HFFc6 (cell line): ENCODE measurements around the gene ZNF613. TPM values are rescaled to one million over a fixed set of nuclear protein-coding genes. Genes with fewer than 3 reads are reported as not detected.
"Not testable (repeated sequence)": the region's sequence is repeated elsewhere in the genome, so short reads cannot be mapped to it uniquely, and the experiment has no call there.

Experiments used
- DNase-seq: peaks from one replicate; pipeline ENCODE4 v3.0.0-alpha.2; 2018
- H3K27ac Mint-ChIP-seq: 2 replicates; pipeline ENCODE4 v1.8.0; 2020; ENCODE audit warnings: mild to moderate bottlenecking, mixed read lengths
- H3K27me3 Mint-ChIP-seq: 2 replicates; pipeline ENCODE4 v1.8.0; 2021; ENCODE audit warnings: mild to moderate bottlenecking, moderate library complexity, mixed read lengths; ENCODE audit not compliant: insufficient read depth
- H3K36me3 Mint-ChIP-seq: 2 replicates; pipeline ENCODE4 v1.8.0; 2021; ENCODE audit warnings: low read depth, mixed read lengths
- H3K4me1 Mint-ChIP-seq: 2 replicates; pipeline ENCODE4 v1.8.0; 2020; ENCODE audit warnings: low read depth, mixed read lengths
- H3K4me3 Mint-ChIP-seq: 2 replicates; pipeline ENCODE4 v1.8.0; 2020; ENCODE audit warnings: mild to moderate bottlenecking, moderate library complexity, mixed read lengths
- H3K9me3 Mint-ChIP-seq: 2 replicates; pipeline ENCODE4 v1.8.0; 2020; ENCODE audit warnings: mild to moderate bottlenecking, mixed read lengths
- total RNA-seq, 6 experiments: library from RNA; stranded (reverse); fragmentation: NEBNext Ultra II Directional; extraction: Animal tissue kit (Norgen Biotek cat#: 25700); gene quantifications; 2 replicates in 1 of 6; 3 replicates in 5 of 6; pipeline ENCODE4 v1.2.3, GENCODE V29; 2021
- TF ChIP-seq, protein P1 (sequence below): fragments of 200-600 bp; sonication (generic); IDR thresholded peaks from 2 replicates; pipeline ENCODE4 v1.5.0; 2021; ENCODE audit warnings: antibody characterized with exemption, mild to moderate bottlenecking

Gene ZNF613
- total RNA-seq, 6 experiments from 2014 or later = 2.7 to 5.4 (median 3.8) TPM

DNA sequence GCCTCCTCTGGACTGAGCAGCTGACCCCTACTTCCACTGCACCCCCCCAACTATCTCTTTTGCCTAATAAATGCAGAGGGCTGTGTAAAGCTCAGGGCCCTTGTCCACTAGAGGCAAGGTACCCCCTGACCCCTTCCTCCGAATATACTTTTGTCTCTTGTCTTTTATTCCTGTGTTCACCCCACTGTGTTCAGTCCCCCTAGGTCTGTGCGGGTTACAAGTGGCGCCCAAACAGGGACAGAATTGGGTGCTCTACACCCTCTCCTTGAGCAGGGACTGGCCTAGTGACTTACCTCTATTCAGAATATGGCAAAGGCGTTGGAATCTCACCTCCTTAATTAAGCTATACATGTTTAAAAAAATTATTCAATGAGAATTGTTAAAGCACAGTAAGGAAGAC is 44.4 kb downstream of the ZNF613 start:
- no peak for DNase-seq
- Mint-ChIP-seq H3K4me1 (no peaks in the 10 kb centered on the region), H3K27me3 (no peaks in the 10 kb centered on the region; the same call in 1 of the 2 replicates), H3K27ac (no peak overlapping the region), H3K4me3 (no peak overlapping the region), H3K9me3 (peaks cover 80% of the 10 kb centered on the region), H3K36me3 (peaks cover 81% of the 10 kb centered on the region)
- TF ChIP-seq, protein P1, sequence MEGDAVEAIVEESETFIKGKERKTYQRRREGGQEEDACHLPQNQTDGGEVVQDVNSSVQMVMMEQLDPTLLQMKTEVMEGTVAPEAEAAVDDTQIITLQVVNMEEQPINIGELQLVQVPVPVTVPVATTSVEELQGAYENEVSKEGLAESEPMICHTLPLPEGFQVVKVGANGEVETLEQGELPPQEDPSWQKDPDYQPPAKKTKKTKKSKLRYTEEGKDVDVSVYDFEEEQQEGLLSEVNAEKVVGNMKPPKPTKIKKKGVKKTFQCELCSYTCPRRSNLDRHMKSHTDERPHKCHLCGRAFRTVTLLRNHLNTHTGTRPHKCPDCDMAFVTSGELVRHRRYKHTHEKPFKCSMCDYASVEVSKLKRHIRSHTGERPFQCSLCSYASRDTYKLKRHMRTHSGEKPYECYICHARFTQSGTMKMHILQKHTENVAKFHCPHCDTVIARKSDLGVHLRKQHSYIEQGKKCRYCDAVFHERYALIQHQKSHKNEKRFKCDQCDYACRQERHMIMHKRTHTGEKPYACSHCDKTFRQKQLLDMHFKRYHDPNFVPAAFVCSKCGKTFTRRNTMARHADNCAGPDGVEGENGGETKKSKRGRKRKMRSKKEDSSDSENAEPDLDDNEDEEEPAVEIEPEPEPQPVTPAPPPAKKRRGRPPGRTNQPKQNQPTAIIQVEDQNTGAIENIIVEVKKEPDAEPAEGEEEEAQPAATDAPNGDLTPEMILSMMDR = no peak

DNA sequence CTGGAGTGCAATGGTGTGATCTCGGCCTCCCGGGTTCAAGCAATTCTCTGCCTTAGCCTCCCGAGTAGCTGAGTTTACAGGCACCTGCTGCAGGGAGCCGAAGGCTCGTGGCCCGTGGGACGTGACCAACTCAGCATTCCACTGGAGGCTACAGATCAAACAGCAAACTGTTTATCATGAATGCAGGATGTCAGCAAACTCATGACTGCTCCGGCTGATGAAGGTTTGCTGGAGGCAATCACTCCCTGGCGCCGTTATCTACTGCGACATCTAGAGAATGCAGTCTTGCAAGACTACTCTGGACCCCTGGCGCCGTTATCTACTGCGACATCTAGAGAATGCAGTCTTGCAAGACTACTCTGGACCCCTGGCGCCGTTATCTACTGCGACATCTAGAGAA is 48.5 kb downstream of the ZNF613 start:
- H3K27ac Mint-ChIP-seq, H3K4me3 Mint-ChIP-seq, DNase-seq, H3K27me3 Mint-ChIP-seq, H3K4me1 Mint-ChIP-seq: not testable (repeated sequence)
- Mint-ChIP-seq H3K36me3 (peaks cover 88% of the 10 kb centered on the region), H3K9me3 (peaks cover 89% of the 10 kb centered on the region)

DNA sequence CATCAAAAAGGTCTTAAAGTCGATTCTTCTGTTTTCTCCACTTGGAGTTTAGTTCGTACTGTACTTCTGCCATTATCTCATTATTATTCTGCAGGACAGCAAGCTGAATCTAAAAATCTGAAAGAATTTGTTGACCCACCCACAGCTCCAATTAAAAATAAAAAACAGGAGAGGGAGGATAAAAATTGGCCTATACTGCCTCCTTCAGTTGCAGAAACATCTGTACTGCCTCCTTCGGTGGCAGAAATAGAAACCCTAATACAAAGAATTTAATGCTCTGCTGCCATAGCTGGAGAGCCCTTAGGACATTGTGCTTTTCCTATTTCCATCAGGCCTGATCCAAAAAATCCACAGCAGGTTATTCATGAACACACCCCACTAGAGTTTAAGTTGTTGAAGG is 49.6 kb downstream of the ZNF613 start:
- H3K36me3 Mint-ChIP-seq = peaks cover 87% of the 10 kb centered on the region
- peaks cover 88% of the 10 kb centered on the region for H3K9me3 Mint-ChIP-seq
- no peak overlapping the region for H3K27ac Mint-ChIP-seq
- H3K27me3 Mint-ChIP-seq = no peaks in the 10 kb centered on the region
- TF ChIP-seq, protein P1 = no peak
- H3K4me1 Mint-ChIP-seq = no peaks in the 10 kb centered on the region
- DNase-seq = no peak
- H3K4me3 Mint-ChIP-seq = no peak overlapping the region

DNA sequence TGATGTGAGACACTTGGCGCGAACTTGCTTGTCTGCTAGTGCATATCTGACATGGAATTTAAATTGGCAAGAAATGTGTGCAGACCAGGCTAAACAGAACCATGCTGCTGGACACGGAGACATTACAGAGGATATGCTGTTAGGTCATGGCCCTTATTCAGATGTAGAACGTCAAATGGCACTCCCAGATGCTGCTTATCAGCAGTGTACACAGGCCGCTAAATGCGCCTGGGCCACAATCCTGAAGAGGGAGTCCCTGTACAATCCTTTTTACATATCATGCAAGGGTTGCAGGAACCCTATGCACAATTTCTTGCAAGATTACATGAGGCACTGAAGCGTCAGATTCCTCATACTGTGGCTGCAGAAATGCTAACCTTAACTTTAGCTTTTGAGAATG is 50.1 kb downstream of the ZNF613 start:
- TF ChIP-seq, protein P1 = no peak
- H3K36me3 Mint-ChIP-seq = peaks cover 86% of the 10 kb centered on the region
- peaks cover 86% of the 10 kb centered on the region for H3K9me3 Mint-ChIP-seq
- no peak overlapping the region for H3K4me3 Mint-ChIP-seq
- no peak overlapping the region for H3K27ac Mint-ChIP-seq
- H3K4me1 Mint-ChIP-seq = no peaks in the 10 kb centered on the region
- no peaks in the 10 kb centered on the region for H3K27me3 Mint-ChIP-seq
- no peak for DNase-seq

DNA sequence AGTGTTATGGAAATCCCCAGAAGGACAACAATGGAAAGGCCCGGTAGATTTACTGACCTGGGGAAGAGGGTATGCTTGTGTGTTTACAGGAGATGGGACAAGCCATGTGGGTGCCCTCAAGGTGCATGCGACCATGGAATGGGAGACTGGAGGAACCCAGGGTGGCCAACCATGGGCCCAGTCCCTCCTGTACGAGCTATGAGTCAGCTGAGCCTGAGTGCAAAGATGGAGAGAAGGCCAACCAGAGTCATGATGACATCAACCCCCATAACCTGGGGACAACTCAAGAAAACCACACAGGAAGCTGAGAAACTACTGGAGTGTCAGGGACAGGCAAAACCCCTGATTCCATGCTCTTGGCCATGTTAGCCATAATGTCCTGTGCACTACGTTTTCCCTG is 51.6 kb downstream of the ZNF613 start:
- Mint-ChIP-seq H3K9me3 (peaks cover 84% of the 10 kb centered on the region), H3K36me3 (peaks cover 87% of the 10 kb centered on the region), H3K4me3 (no peak overlapping the region)

DNA sequence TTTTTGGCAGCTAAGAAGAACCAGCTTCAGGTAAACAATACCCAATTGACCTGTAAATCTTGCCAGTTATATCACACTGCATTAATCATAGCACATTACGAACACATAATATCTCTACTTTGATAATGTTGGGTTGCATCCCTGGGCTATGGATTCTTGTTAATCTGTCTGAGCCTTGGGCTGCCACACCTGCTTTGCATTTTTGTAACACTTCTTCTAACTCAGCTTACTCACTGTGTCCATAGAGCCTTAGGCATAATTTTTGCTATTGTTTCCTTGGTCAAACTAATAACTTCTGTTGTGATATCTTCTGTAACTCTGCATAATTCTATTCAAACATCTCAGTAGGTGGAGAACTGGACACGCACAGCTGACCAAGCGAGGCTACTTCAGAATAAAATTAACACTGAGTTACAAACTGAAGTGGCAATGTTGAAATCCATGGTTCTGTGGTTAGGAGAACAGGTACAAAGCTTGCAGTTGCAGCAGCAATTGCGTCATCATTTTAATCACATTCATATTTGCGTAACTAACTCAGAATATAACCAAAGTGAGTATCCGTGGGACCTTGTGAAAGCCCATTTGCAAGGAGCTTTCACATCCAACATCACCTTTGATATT is 53.0 kb downstream of the ZNF613 start:
- Mint-ChIP-seq H3K4me3 (no peak overlapping the region), H3K36me3 (peaks cover 77% of the 10 kb centered on the region), H3K4me1 (no peaks in the 10 kb centered on the region), H3K27ac (no peak overlapping the region), H3K27me3 (no peaks in the 10 kb centered on the region), H3K9me3 (peaks cover 83% of the 10 kb centered on the region)
- DNase-seq = no peak
- TF ChIP-seq, protein P1 = no peak

More for the DNA sequence above, 51.6 kb downstream of the ZNF613 start:
- Mint-ChIP-seq H3K4me1 (no peaks in the 10 kb centered on the region), H3K27me3 (no peaks in the 10 kb centered on the region), H3K27ac (no peak overlapping the region)
- DNase-seq = no peak
- TF ChIP-seq, protein P1 = no peak

DNA sequence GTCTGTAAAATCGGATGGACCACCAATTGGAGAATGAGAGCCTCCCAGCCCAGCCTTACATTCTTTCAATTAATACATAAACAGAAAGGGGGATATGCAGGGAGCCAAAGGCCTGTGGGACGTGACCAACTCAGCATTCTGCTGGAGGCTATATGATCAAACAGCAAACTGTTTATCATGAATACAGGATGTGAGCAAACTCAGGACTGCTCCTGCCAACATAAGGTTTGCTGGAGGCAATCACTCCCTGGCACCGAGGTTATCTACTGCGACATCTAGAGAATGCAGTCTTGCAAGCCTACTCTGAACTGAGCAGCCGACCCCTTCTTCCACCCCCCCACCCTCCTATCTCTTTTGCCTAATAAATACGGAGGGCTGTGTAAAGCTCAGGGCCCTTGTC is 53.7 kb downstream of the ZNF613 start:
- Mint-ChIP-seq H3K9me3 (peaks cover 87% of the 10 kb centered on the region), H3K36me3 (peaks cover 77% of the 10 kb centered on the region)
- not testable (repeated sequence) for H3K4me3 Mint-ChIP-seq, H3K27me3 Mint-ChIP-seq, DNase-seq, H3K27ac Mint-ChIP-seq, H3K4me1 Mint-ChIP-seq
